MV-4-11 (cell line): ENCODE data around the gene HAPLN2.
A peak's percentile ranks its signal among the peaks of the same experiment; 100 is the strongest.

Experiments used
- DNase-seq: peaks from one replicate; lab custom pipeline; 2025; lab: John Stamatoyannopoulos, UW

HAPLN2 gene

GRCh38 chr1:156645056-156645455, 25.8 kb downstream of the HAPLN2 start:
- no peak for DNase-seq

- DNase-seq: no peak
These were observed 26.5 kb downstream of the HAPLN2 start for GRCh38 chr1:156645666-156646065.

- no peak for DNase-seq
These were observed 27.6 kb downstream of the HAPLN2 start for GRCh38 chr1:156646738-156647211.

DNA sequence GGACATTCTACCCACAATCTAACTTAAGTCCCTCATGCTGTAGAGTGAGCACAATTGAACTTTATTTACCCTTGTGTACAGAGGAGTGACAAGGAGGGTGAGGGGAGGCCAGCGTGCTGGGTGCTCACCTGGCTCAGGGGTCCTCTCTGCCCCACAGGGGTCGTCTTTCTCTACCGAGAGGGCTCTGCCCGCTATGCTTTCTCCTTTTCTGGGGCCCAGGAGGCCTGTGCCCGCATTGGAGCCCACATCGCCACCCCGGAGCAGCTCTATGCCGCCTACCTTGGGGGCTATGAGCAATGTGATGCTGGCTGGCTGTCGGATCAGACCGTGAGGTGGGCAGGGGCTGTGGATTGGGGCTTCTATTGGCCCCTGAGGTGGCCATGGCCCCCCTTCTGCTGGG, 28.1 kb downstream of the HAPLN2 start:
- DNase-seq: no peak

- no peak for DNase-seq
These were observed 29.3 kb downstream of the HAPLN2 start for GRCh38 chr1:156648496-156648895.

- DNase-seq: no peak
These were observed 29.7 kb downstream of the HAPLN2 start for GRCh38 chr1:156648951-156649350.

GRCh38 chr1:156652131-156652991, 33.1 kb downstream of the HAPLN2 start:
- DNase-seq: peak; percentile 59

GRCh38 chr1:156652992-156653355, 33.8 kb downstream of the HAPLN2 start:
- no peak for DNase-seq

DNA sequence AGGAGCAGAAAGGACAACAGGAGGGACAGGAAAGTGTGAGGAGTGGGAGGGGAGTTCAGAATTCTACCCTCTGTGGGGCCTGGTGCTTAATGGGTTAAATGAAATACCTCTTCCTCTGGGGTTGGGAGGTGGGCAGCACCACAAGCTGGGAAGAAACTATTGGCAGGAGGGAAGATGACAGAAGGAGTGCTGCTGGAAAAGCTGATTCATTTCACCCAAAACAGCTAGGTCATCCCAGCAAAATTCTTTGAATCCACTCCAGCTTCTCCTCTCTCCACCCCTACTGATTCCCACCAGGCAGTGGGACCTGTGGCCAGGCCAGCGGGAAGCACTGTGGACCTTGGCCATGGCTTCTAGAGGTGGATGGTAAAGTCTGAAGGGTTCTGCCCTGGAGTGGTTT, 35.5 kb downstream of the HAPLN2 start:
- no peak for DNase-seq

GRCh38 chr1:156655151-156655903, 36.1 kb downstream of the HAPLN2 start:
- peak; percentile 64 for DNase-seq

DNA sequence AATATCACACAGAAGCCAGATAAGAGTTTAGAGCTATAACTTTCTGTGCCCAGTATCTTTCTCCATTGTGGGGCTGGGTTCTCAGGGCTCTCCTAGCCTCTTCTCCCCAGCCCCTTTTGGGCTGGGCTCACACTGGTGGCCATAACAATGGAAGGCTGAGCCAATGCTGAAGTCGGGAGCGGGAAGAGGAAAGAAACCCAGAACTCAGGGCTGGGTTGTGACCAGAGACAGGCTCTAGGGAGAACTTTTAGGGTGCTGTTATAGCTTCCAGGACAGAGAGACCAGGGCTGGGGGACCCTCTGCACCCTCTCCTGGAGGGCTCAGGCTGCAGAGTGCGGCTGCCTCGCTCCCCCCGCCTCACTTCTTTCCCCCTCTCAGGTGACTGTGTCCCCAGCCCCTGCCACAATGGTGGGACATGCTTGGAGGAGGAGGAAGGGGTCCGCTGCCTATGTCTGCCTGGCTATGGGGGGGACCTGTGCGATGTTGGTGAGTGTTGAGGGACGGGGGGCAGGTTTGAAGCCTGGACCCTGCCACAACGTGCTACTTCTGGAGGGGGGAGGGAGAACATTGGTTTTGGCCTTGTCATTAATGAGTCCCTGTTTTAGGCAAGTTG, 36.8 kb downstream of the HAPLN2 start:
- no peak for DNase-seq

GRCh38 chr1:156656806-156657740, 37.9 kb downstream of the HAPLN2 start:
- DNase-seq: peak; percentile 27

DNA sequence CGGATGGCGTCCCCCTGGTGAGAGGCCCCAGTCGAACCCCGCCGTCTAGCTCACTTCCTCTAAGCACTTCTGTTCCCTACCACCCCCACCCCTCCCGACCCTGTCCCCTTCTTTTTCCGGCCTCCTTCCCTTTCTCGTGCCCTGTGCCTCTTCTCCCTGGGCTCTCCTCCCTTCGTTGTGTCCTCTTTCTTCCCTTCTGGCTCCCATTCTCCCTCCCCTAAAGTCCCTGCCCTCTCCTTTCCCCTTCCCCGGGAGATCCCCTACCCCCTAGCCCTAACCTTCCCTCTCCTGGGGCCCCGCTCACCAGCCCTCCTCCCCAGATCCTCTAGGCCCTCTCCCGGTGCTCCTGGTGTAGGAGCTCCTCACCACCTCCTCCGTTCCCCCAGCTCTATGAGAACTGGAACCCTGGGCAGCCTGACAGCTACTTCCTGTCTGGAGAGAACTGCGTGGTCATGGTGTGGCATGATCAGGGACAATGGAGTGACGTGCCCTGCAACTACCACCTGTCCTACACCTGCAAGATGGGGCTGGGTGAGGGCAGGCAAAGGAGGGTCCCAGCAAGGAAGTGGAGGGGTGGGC, 38.6 kb downstream of the HAPLN2 start:
- DNase-seq: no peak

DNA sequence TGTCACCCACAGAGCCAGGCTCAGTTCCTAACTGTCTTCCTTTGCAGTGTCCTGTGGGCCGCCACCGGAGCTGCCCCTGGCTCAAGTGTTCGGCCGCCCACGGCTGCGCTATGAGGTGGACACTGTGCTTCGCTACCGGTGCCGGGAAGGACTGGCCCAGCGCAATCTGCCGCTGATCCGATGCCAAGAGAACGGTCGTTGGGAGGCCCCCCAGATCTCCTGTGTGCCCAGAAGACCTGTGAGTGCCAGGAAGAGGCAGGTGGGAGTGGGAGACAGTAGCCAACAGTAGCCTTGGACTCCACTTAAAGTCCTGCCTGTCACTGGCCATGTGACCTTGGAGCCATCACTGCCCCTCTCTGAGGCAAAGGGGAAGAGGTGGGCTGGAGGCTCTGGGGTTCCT, 39.3 kb downstream of the HAPLN2 start:
- no peak for DNase-seq

GRCh38 chr1:156658945-156659574, 39.8 kb downstream of the HAPLN2 start:
- DNase-seq: no peak

DNA sequence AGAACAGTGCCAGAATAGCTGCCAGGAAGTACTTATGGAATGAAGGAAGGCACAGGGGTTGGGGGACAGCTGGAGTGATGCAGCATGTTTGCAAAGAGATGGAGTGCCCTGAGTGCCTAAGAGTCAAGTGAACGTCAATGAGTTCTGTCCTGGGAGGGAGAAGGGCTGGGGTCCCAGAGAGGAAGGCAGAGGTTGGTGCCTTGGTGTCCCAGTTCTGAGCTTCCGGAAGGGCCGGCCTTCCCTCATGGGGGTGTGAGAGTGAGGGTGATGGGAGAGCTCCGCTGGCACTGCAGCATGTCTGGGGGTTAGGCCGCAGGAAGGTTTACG, 40.4 kb downstream of the HAPLN2 start:
- no peak for DNase-seq

GRCh38 chr1:156659988-156660751, 41.0 kb downstream of the HAPLN2 start:
- peak; percentile 94 for DNase-seq

DNA sequence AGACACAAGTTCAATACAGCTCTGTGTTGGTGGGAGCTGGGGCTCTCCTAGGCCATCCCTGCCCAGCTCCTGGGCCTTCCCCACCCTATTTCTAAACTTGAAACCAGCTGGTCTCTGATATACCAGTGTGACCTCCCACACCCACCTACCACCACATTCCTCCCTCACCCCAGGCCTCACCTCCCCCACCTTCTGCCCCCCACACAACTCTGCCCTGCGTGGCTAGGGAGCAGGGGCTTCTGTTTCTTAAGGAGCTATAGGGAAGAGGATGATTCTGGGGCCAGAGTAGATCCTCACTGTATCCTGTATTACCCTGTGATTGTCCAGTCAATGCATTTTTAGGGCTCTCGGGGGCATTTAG, 41.5 kb downstream of the HAPLN2 start:
- DNase-seq: no peak

DNA sequence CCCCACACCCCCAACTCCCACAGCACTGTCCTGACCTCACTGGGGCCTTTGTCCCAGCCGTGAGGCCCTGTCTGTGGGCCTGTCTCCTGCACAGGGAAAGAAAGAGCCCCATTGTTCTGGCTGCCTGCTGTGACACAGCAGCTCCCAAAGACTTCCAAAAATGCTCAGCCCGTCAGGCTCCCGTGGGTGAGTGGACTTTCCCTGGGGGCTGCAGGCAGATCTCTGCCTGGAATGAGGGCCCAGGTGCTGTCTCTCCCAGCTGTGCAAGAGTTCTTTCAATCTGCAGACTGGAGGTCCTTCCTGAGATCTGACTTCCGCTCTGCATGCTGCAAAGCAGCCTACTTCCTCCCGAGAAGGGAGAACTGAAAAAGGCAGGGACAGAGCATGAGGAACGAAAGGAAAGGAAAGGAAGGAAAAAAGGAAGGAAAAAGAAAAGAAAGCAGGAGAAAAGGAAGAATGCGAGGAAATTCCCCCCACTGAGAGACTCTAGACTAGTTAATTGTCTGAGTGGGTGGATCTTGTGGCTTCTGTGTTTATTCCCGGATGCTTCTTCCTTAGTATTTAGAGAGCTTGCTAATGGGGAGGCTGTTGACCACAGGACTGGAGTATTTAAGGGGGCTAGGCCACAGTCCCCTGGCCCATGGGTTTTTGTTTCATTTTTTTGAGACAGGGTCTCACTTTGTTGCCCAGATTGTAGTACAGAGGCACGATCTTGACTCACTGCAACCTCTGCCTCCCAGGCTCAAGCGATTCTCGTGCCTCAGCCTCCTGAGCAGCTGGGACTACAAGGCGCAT, 43.0 kb downstream of the HAPLN2 start:
- DNase-seq: peak; percentile 40

DNA sequence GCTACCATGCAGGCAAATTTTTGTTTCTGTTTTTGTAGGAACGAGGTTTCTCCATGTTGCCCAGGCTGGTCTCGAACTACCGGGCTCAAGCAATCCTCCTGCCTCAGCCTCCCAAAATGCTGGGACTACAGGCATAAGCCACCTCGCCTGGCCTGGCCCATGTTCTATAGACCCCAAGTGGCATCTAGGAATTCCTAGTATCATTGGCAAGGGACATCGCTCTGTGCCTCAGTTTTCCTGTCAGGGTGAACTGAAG, 43.5 kb downstream of the HAPLN2 start:
- DNase-seq: no peak
